ENCODE data around the gene SPEM1. TPM values are rescaled to one million over a fixed set of nuclear protein-coding genes. Genes with fewer than 3 reads are reported as not detected.

Gene SPEM1
- total RNA-seq, 4 donors from 2014 or later: not detected

DNA sequence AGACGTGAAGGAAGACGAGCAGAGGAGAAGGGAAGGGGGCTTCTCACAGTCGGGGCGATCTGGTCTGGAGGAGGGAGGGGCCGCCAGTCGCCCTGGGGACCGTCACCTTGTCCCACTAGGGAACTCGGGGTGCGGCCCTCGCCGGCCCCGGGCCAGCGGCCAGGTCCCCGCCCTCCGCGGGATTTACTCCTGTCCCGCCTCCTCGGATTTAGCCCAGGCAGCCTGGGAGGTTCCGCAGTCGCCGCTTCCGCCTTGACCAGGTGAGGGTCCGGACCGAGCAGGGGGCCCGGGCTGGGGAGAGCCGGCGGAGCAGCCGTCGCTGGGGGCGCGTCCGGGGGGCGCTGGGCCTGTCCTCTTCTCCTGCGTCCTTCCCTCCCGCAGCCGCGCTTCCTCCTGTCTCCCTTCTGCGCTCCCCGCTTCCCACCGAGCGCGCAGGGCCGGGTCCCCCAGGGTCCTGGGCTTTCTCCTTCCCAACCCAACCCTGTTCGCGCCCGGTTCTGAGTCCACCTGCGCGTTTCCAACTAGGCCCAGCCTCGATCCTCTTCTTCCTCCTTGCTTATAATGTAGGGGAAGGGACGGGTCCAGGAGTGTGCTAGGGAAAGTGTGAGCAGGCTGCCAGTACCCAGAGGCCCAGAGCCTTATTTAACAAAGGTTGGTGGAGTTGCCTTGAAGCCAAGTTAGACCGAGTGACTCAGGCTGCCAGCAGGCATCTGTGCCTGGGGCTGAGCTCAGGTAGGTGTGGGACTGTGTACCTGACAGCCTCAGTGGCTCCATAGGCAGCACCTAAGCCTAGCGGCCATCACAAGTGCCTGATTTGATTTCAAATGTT is 39.1 kb upstream of the SPEM1 start, which contains the start of gene TNK1:
Gene TNK1 (plus strand): TSS at position 235 of the 829 bp plus-strand sequence. CDS start 1,838 bp downstream, outside the sequence.
- Histone ChIP-seq H3K36me3 (peaks cover 0 to 33% (median 0%) of the 10 kb centered on the region in 3 donors), H3K4me3 (peak within 1 kb of the TSS; percentile 49 to 73 (median 68)), H3K4me1 (peaks cover 20 to 53% (median 31%) of the 10 kb centered on the region in 3 donors), H3K9me3 (peaks cover 0 to 5% (median 0%) of the 10 kb centered on the region in 3 donors), H3K27ac (peak within 1 kb of the TSS; percentile 81 to 89 (median 85)), H3K27me3 (peaks cover 0 to 5% (median 0%) of the 10 kb centered on the region in 4 donors)
- no peak for DNase-seq
- intact Hi-C loops (cut with DNase I): no loop called here
- WGBS, 2 donors: 3 to 5% methylated on average over 4 to 34 of the region's 52 CpGs
- TF ChIP-seq POLR2A (IDR thresholded peaks at IDR 0.05): peak in 2 of 4 donors; percentile 58 to 65
- TF ChIP-seq, protein P1, sequence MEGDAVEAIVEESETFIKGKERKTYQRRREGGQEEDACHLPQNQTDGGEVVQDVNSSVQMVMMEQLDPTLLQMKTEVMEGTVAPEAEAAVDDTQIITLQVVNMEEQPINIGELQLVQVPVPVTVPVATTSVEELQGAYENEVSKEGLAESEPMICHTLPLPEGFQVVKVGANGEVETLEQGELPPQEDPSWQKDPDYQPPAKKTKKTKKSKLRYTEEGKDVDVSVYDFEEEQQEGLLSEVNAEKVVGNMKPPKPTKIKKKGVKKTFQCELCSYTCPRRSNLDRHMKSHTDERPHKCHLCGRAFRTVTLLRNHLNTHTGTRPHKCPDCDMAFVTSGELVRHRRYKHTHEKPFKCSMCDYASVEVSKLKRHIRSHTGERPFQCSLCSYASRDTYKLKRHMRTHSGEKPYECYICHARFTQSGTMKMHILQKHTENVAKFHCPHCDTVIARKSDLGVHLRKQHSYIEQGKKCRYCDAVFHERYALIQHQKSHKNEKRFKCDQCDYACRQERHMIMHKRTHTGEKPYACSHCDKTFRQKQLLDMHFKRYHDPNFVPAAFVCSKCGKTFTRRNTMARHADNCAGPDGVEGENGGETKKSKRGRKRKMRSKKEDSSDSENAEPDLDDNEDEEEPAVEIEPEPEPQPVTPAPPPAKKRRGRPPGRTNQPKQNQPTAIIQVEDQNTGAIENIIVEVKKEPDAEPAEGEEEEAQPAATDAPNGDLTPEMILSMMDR (IDR thresholded peaks at IDR 0.05): peak in 1 of 6 experiments; percentile 28

DNA sequence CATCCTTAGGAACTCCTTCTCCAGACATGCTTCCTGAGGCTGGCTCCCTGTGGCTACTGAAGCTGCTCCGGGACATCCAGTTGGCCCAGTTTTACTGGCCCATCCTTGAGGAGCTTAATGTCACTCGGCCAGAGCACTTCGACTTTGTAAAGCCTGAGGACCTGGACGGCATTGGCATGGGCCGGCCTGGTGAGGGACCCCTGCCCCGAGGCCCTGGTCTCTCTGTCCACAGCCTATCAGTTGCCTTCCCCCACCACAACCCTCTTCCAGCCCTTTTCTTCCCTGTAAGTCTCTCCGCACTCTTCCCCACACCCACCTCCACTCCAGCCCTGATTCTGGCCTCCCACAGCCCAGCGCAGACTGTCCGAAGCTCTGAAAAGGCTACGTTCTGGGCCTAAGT is 37.2 kb upstream of the SPEM1 start:
- H3K9me3 ChIP-seq: peaks cover 0 to 5% (median 0%) of the 10 kb centered on the region in 3 donors
- peaks cover 20 to 53% (median 31%) of the 10 kb centered on the region in 3 donors for H3K4me1 ChIP-seq
- peaks cover 0 to 5% (median 0%) of the 10 kb centered on the region in 4 donors for H3K27me3 ChIP-seq
- no peak for DNase-seq
- 84% methylated on average over 6 to 7 of the region's 10 CpGs for WGBS, 2 donors
- peaks cover under 1 to 51% (median 4%) of the 10 kb centered on the region in 3 donors for H3K36me3 ChIP-seq
- intact Hi-C loops (cut with DNase I): no loop called here
- H3K27ac ChIP-seq: no peak overlapping the region
- no peak overlapping the region for H3K4me3 ChIP-seq
- TF ChIP-seq POLR2A (IDR thresholded peaks at IDR 0.05): no peak
- TF ChIP-seq, protein P1 (IDR thresholded peaks at IDR 0.05): no peak

DNA sequence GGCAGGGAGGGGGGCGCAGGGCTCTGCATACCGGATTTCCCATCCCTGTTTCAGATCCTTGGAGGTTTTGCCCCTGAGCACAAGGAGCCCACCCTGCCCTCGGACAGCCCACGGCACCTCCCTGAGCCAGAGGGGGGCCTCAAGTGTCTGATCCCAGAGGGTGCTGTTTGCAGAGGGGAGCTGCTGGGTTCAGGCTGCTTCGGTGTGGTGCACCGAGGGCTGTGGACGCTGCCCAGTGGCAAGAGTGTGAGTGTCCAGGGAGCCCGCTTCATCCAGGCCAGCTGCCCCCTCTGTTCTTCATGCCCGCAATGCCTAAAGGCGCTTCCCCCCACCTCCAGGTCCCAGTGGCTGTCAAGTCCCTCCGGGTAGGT is 36.8 kb upstream of the SPEM1 start:
- peaks cover 0 to 5% (median 0%) of the 10 kb centered on the region in 3 donors for H3K9me3 ChIP-seq
- peaks cover 5 to 55% (median 7%) of the 10 kb centered on the region in 3 donors for H3K36me3 ChIP-seq
- H3K4me3 ChIP-seq: peak overlapping the region in 3 of 4 donors; percentile 1 to 61 (median 42)
- DNase-seq: no peak
- H3K27me3 ChIP-seq: peaks cover 0 to 5% (median 0%) of the 10 kb centered on the region in 4 donors
- peak overlapping the region in 2 of 4 donors; percentile 66 to 71 for H3K27ac ChIP-seq
- WGBS, 2 donors: 62 to 90% methylated on average over 2 of the region's 11 CpGs
- peaks cover 20 to 53% (median 31%) of the 10 kb centered on the region in 3 donors for H3K4me1 ChIP-seq
- TF ChIP-seq POLR2A (IDR thresholded peaks at IDR 0.05): no peak
- TF ChIP-seq, protein P1 (IDR thresholded peaks at IDR 0.05): no peak
- intact Hi-C loops (cut with DNase I): no loop called here

DNA sequence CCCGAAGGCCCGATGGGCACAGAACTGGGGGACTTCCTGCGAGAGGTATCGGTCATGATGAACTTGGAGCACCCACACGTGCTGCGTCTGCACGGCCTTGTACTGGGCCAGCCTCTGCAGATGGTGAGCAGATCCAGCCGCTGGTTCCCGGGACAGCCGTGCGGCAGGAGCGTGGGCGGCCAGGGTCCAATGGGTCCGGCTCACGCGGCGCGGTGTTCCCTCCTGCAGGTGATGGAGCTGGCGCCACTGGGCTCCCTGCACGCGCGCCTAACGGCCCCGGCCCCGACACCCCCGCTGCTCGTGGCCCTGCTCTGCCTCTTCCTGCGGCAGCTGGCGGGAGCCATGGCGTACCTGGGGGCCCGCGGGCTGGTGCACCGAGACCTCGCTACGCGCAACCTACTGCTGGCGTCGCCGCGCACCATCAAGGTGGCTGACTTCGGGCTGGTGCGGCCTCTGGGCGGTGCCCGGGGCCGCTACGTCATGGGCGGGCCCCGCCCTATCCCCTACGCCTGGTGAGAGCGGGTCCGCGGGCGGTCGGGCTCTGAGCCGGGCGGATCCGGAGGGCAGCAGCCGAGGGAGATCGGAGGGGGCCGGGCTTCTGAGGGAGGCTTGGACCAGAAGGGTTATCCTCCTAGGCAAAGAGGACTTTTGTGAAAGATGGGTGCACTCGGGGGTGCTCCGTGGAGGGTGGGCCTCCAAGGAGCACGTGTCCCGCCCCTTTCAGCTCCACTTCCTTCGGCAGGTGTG is 36.2 kb upstream of the SPEM1 start:
- peaks cover 0 to 5% (median 0%) of the 10 kb centered on the region in 4 donors for H3K27me3 ChIP-seq
- peaks cover 10 to 61% (median 12%) of the 10 kb centered on the region in 3 donors for H3K36me3 ChIP-seq
- DNase-seq: no peak
- peak overlapping the region in 3 of 4 donors; percentile 52 to 71 (median 66) for H3K27ac ChIP-seq
- H3K4me3 ChIP-seq: peak overlapping the region; percentile 1 to 61 (median 38)
- TF ChIP-seq POLR2A (IDR thresholded peaks at IDR 0.05): no peak
- TF ChIP-seq, protein P1 (IDR thresholded peaks at IDR 0.05): no peak
- H3K9me3 ChIP-seq: peaks cover 0 to 4% (median 0%) of the 10 kb centered on the region in 3 donors
- 60 to 74% methylated on average over 7 to 13 of the region's 65 CpGs for WGBS, 2 donors
- H3K4me1 ChIP-seq: peaks cover 20 to 53% (median 31%) of the 10 kb centered on the region in 3 donors
- intact Hi-C loops (cut with DNase I): no loop called here

Data from esophagus squamous epithelium (tissue), 5 donors.